ENCODE data around the gene SENP2.
"Not testable (repeated sequence)": the region's sequence is repeated elsewhere in the genome, so short reads cannot be mapped to it uniquely, and the experiment has no call there.

SENP2 gene

DNA sequence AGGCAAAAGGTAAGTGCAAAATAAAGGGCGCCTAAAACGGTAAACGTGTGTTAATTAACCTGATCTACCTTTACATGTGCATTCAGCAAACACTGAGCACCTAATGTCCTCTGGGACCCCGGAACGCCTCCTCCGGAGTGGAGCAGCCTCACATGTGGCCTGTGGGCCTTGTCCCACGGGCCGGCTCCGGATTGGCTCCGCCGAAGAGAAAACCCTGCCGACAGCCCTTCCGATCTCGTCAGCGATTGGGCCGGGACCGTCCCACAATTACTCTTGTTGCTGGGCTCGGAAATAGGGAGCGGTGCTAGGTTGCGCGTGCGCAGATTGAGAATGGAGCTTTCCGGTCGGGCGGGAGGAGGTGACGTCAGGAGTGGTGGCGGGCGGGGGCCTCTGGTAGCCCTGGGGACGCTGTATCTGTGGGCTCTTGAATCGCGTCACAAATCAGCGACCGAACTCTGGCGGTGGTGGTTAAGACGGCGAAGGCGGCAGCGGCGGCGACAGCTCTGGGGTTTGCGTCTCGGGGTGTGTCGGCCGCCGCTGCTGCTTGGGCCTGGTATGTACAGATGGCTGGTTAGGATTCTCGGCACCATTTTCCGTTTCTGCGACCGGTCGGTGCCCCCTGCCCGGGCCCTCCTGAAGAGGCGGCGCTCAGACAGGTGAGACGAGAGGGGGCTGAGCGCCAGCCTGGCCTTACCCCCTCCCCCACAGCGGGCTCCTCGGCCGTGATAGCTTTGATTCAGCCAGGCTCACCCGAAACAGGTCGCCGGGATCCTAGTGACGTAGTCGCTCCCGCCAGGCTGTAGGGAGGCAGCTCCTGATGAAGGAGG lies at the start of gene SENP2:
SENP2 (plus strand) TSS at position 437 of the 827 bp plus-strand sequence; CDS start at position 556, 119 bp downstream.
- DNase-seq, result peak; percentile 99

- DNase-seq, result peak; percentile 50 to 58
Observed at GRCh38 chr3:185537369-185537970, 48.6 kb upstream of the SENP2 start.

DNA sequence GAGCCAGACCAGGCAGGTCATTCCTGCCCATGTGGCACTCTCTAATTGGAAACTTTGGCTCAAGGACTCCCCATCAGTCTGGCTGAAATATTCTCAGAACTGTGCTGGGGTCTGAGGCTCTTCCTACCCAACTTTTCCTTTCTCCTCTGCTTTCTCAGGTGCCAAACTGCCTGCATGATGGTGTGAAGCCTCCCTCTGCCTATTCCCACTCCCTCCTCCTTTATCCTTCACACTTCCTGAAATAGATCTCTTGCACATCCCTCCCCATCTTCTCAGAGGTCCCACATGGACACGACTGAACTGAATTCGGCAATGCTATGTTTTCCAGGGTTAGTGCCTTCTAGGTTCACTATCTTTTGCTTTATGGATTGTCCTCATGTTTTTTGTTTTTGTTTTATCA lies 46.2 kb upstream of the SENP2 start:
- no peak for DNase-seq

DNA sequence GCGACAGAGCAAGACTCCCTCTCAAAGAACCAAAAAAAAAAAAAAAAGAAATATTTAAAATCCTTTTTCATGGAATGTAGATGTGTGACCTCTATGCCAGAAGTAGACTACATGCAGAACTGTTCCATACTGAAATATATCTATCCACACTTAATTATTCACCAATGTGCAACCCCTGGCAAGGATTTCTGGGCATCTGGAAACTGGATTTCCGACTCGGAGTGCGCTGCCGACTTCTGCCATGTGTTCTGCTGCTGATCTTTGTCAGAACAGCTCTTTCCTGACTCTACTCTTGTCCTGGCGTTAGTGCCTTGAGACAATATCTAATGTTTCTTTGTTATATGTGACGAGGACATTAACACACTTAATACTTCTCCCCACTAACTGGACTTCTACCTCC lies 45.4 kb upstream of the SENP2 start:
- no peak for DNase-seq

- no peak for DNase-seq
Observed at GRCh38 chr3:185549122-185549521, 37.0 kb upstream of the SENP2 start.

- DNase-seq, result no peak
Observed at GRCh38 chr3:185549651-185550111, 36.4 kb upstream of the SENP2 start.

GRCh38 chr3:185552358-185552877 lies 33.7 kb upstream of the SENP2 start, which contains the start of gene LIPH:
TSS of gene LIPH (minus strand) at chr3:185552588. CDS start at chr3:185552471, 117 bp downstream.
- DNase-seq, result peak in 1 of 2 experiments; percentile 37

GRCh38 chr3:185555101-185555501 lies 31.0 kb upstream of the SENP2 start:
- no peak for DNase-seq

GRCh38 chr3:185555860-185556347 lies 30.2 kb upstream of the SENP2 start:
- DNase-seq, result no peak

- DNase-seq, result not testable (repeated sequence)
Observed at GRCh38 chr3:185556640-185557039, 29.5 kb upstream of the SENP2 start.

GRCh38 chr3:185558395-185558794 lies 27.7 kb upstream of the SENP2 start:
- no peak for DNase-seq

DNA sequence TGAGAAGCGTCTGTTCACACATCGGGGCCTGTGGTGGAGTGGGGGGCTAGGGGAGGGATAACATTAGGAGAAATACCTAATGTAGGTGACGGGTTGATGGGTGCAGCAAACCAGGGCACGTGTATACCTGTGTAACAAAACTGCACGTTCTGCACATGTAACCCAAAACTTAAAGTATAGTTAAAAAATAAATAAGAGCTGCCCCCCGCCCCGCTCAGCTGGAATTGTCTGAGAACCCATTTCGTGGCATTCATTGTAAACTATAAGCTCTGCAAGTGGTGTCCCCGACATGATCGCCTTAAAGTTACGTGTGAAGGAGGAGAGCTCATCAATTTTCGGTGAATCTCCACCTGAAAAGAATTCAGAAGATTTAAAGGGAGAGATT lies 26.4 kb upstream of the SENP2 start:
- DNase-seq, result no peak

DNA sequence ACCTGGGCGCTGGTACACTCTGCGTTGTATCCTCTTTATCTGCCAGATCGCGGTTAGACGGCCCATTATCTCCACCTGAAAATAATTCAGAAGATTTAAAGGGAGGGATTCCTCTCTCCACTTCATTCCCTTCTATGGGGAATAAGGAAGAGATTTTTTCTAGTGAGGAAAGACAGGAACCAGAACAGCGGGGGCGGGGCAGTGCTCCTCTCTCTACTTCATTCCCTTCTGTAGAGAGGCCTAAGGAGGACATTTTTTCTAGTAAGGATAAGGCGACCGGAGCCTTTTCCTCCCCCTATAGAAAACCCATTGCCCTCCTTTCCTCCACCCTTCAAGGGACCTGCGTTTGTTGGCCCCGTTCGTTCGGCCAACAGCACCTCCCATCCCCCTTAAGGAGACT lies 25.4 kb upstream of the SENP2 start:
- no peak for DNase-seq

GRCh38 chr3:185561374-185561943 lies 24.6 kb upstream of the SENP2 start:
- peak; percentile 26 to 32 for DNase-seq

DNA sequence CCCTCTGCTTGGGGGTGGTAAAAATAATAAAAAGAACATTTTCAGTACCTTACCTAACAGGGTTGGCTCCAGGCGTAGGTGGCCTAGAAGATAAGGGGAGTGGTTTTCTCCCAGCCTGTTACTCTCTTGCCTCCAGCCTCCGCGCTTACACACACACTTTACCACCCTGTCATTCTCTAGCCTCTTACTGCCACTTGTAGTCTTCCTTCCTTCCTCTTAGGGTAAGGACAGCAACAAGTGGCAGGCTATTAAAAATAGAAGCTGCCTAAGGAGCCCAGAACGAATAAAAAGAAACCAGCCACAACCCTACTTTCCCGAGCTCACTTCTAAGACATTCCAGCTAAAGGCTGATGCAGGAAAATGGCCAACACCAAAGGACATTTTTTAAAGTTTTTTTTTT lies 24.1 kb upstream of the SENP2 start:
- DNase-seq, result no peak

- no peak for DNase-seq
Observed at GRCh38 chr3:185572183-185572582, 13.9 kb upstream of the SENP2 start.

- DNase-seq, result peak; percentile 44 to 53
Observed at GRCh38 chr3:185575108-185575869, 10.8 kb upstream of the SENP2 start.

DNA sequence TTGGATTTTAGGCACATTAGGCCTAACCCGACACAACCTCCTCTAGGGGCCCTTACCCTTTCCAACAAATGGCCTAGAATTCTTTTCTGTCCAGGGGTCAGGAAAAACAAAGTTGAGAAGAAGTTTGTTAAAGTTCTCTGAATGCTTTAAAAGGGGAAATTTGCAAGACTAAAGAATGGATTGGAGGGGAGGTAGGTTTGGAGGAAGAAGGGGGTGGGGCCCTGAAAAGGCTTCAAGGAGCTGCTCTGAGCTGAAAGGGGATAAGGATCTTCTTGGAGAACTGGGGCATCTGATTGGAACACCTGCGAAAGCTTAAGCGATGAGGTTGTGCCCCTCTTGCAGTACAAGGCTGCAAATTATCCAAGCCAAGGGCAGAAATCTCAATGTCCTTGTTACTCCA lies 3.9 kb upstream of the SENP2 start:
- DNase-seq, result no peak

GRCh38 chr3:185582871-185583270 lies 3.2 kb upstream of the SENP2 start:
- no peak for DNase-seq

GRCh38 chr3:185583925-185584324 lies 2.2 kb upstream of the SENP2 start:
- DNase-seq, result no peak

DNA sequence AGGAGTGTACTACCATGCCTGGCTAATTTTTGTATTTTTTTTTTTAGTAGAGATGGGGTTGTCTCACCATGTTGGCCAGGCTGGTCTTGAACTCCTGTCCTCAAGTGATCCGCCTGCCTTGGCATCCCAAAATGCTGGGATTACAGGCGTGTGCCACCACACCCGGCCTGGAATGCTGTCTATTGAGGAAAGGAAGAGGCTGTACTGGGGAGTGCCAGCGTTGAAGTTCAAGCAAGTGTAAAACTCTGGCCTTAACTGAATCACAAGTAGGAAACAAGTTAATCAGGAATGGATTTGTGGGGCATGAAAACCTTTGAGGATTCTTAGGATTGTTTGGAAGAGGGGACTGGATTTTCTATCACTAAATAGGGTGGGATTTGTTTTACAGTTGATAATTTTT lies 1.4 kb upstream of the SENP2 start:
- no peak for DNase-seq

- no peak for DNase-seq
Observed at GRCh38 chr3:185585518-185585858, 607 bp upstream of the SENP2 start.

DNA sequence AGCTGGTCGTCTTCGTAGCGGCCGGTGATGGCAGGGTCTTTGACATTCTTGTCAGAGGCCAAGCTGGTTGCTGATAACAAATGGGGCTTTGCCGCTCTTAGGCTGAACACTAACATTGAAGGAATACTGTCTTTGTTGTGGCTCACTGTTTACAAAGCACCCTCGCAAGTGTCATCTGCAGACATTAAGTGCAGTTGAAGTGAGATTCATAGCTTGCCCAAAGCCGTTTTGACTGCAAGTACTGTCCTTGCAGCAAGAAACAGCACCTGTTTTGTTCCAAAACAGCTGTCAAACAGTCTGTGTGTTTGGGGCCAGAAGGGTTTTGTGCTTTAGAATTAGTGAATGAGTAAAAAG lies 568 bp downstream of the SENP2 start:
- DNase-seq, result no peak

Data from activated T-cell treated with anti-CD3 and anti-CD28 coated beads, Interleukin-2, amount 50 U/mL, for 48 hours (primary cell).